Measurements from ENCODE around the gene DOK7. TPM values are rescaled to one million over a fixed set of nuclear protein-coding genes. Genes with fewer than 3 reads are reported as not detected.

DOK7 gene
- total and polyA plus RNA-seq, 2 of the 4 experiments (the other 2 are of a cell fraction): not detected

- 73% methylated on average over 12 of the region's 25 CpGs; no CpG with 5 or more reads in 1 of the 2 experiments for whole genome bisulfite sequencing, 2 experiments (ENCODE audit: extremely low coverage in 2 of 2, insufficient read length in 1 of 2)
- Histone ChIP-seq H2BK120ac (ENCODE audit: low read depth, low read length) (no peak overlapping the region), H4K91ac (ENCODE audit: insufficient read depth, low read depth, low read length) (no peak overlapping the region), H3K27me3 (ENCODE audit: control insufficient read depth, insufficient read depth, low read length) (peaks cover 50% of the 10 kb centered on the region), H4K20me1 (ENCODE audit: insufficient read depth, low read length) (no peaks in the 10 kb centered on the region), H3K4ac (ENCODE audit: low read depth, low read length) (no peak overlapping the region), H3K23ac (ENCODE audit: low read depth, low read length) (no peak overlapping the region), H2BK5ac (ENCODE audit: low read depth, low read length, poor library complexity, severe bottlenecking) (no peak overlapping the region), H3K4me3 (ENCODE audit: insufficient read depth, low read depth, low read length) (no peak overlapping the region), H3K27ac (ENCODE audit: insufficient read depth, low read length) (no peak overlapping the region), H2AK5ac (ENCODE audit: low read depth, low read length) (no peak overlapping the region), H2AK9ac (replicated peaks; ENCODE audit: low read depth, low read length, poor library complexity) (no peak overlapping the region), H3K79me1 (ENCODE audit: low read depth in 1 of 2, low read length in 2 of 2) (no peaks in the 10 kb centered on the region), H3K9me1 (ENCODE audit: insufficient read depth, low read length) (no peaks in the 10 kb centered on the region), H3K9ac (ENCODE audit: low read depth, low read length) (no peak overlapping the region), H3K9me3 (ENCODE audit: control insufficient read depth, insufficient read depth, low read length) (no peaks in the 10 kb centered on the region), H4K5ac (ENCODE audit: low read depth, low read length) (no peak overlapping the region), H2BK15ac (ENCODE audit: low read depth, low read length) (no peak overlapping the region), H2AFZ (replicated peaks; ENCODE audit: low read length, poor library complexity) (no peak overlapping the region), H3K14ac (replicated peaks; ENCODE audit: low read depth, low read length) (no peak overlapping the region), H2BK20ac (ENCODE audit: low read depth, low read length) (no peak overlapping the region), H3K4me1 (ENCODE audit: control insufficient read depth, insufficient read depth, low read length) (no peaks in the 10 kb centered on the region), H4K8ac (ENCODE audit: low read depth in 2 of 2, low read length in 2 of 2) (no peak overlapping the region), H3K4me2 (ENCODE audit: low read depth, low read length) (no peak overlapping the region), H3K18ac (ENCODE audit: low read depth, low read length) (no peak overlapping the region), H3K36me3 (ENCODE audit: control insufficient read depth, insufficient read depth, low read length) (no peaks in the 10 kb centered on the region), H3K56ac (ENCODE audit: extremely low read depth, insufficient read depth, low read length) (no peak overlapping the region)
- no TSS peak for BruUV-seq (replicated peaks)
- TF ChIP-seq USF2 (IDR thresholded peaks at IDR 0.05; ENCODE audit: low read depth, low read length) (no peak), MXI1 (IDR thresholded peaks at IDR 0.05; ENCODE audit: borderline replicate concordance, low read depth, low read length) (no peak), BHLHE40 (IDR thresholded peaks at IDR 0.05; ENCODE audit: low read depth, low read length) (no peak), FOS (IDR thresholded peaks at IDR 0.05; ENCODE audit: low read depth, low read length) (no peak), RFX5 (IDR thresholded peaks at IDR 0.05; ENCODE audit: low read depth, low read length) (no peak), SMC3 (IDR thresholded peaks at IDR 0.05; ENCODE audit: low read depth, low read length) (no peak), RCOR1 (IDR thresholded peaks at IDR 0.05; ENCODE audit: insufficient replicate concordance, low read length) (no peak), ELK1 (IDR thresholded peaks at IDR 0.05; ENCODE audit: borderline replicate concordance, low read depth, low read length) (no peak), CHD1 (IDR thresholded peaks at IDR 0.05; ENCODE audit: low read depth, low read length) (no peak), CTCF (conservative IDR thresholded peaks at IDR 0.05; ENCODE audit: low read depth, low read length) (no peak)
- DNase-seq (no peak), ATAC-seq (ENCODE audit: low read depth) (no peak)
- intact Hi-C loops (cut with micrococcal nuclease): loop anchor here (1.0 to 5.0 kb wide), 4 partner anchors 133 to 372 kb away; no protein-coding TSS in a partner anchor
- in situ Hi-C loops (cut with MboI; ENCODE audit: low sequenced_read_pairs): no loop called here
- POLR2A ChIA-PET (ENCODE audit: unreplicated experiment): no interaction called here
- dilution Hi-C loops (cut with HindIII; ENCODE audit: low sequenced_read_pairs, unreplicated experiment): no loop called here
- CTCF ChIA-PET: interaction anchor here (1.0 to 1.3 kb wide), 4 partner anchors 8 to 133 kb away, joined by 3 to 9 read pairs (median 5); no protein-coding TSS in a partner anchor
Observed at GRCh38 chr4:3479358-3480101, 16.4 kb downstream of the DOK7 start.
